ENCODE results near the gene ATAD2B. TPM values are rescaled to one million over a fixed set of nuclear protein-coding genes. Genes with fewer than 3 reads are reported as not detected.

ATAD2B gene
- total RNA-seq, 8 experiments from 2014 or later, result 10.8 to 27.0 (median 20.3) TPM

Other genes starting within 250 kb of the ATAD2B start
- gene UBXN2A, start 13.3 kb upstream of the ATAD2B start, total RNA-seq, result 10 to 100 TPM; 12.7 to 18.2 (median 14.1) TPM
- 1 to 10 TPM in 3 of 8 experiments, under 1 TPM in 5; 0.36 to 1.5 (median 0.75) TPM for gene MFSD2B, start 83.0 kb upstream of the ATAD2B start, total RNA-seq
- 10 to 100 TPM in 6 of 8 experiments, 1 to 10 TPM in 2; 8.8 to 17.7 (median 12.1) TPM for gene WDCP, start 120.3 kb upstream of the ATAD2B start, total RNA-seq
- 10 to 100 TPM in 5 of 8 experiments, 1 to 10 TPM in 3; 4.2 to 54.0 (median 32.4) TPM for gene FKBP1B, start 122.6 kb upstream of the ATAD2B start, total RNA-seq
- gene SF3B6, start 149.2 kb upstream of the ATAD2B start, total RNA-seq, result 100 to 1,000 TPM; 145 to 231 (median 189) TPM
- 100 to 1,000 TPM in 1 of 8 experiments, 10 to 100 TPM in 5, 1 to 10 TPM in 2; 7.5 to 177 (median 30.4) TPM for gene TP53I3, start 157.7 kb upstream of the ATAD2B start, total RNA-seq
- gene PFN4, start 196.2 kb upstream of the ATAD2B start, total RNA-seq, result 1 to 10 TPM in 7 of 8 experiments, under 1 TPM in 1; 1.00 to 3.8 (median 2.0) TPM
- gene FAM228B, start 196.3 kb upstream of the ATAD2B start, total RNA-seq, result 10 to 100 TPM in 6 of 8 experiments, 1 to 10 TPM in 2; 5.7 to 50.3 (median 31.5) TPM
- 1 to 10 TPM in 3 of 8 experiments, under 1 TPM in 4, not detected in 1; 0.15 to 1.6 (median 0.98) TPM for gene FAM228A, start 247.9 kb upstream of the ATAD2B start, total RNA-seq